HL-60 (cell line): ENCODE measurements around the gene NUBP2.

ENCODE experiments used
- GABPA ChIP-seq: IDR thresholded peaks from 2 replicates; pipeline ENCODE4 v1.6.1; 2012; ENCODE audit warnings: low read depth
- TF ChIP-seq, protein P1 (sequence below): IDR thresholded peaks from one replicate; pipeline ENCODE4 v1.5.1; 2011; ENCODE audit warnings: low read length, control low read depth, inconsistent platforms; ENCODE audit not compliant: insufficient read depth

DNA sequence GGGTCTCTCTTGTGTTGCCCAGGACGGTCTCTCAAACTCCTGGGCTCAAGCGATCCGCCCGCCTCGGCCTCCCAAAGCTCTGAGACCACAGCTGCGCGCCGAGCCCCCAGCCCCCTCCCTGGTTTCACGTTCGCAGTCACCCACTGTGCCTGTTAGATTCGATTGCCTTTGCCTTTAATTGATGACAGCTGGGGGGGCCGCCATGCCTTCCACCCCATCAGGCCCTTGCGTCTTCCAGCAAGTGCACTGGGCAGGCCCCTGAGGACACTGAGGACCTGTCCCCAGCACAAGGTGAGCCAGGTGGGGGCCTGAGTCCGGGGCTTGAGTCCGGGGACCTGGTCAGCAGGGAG lies 7.5 kb downstream of the NUBP2 start:
- TF ChIP-seq, protein P1, sequence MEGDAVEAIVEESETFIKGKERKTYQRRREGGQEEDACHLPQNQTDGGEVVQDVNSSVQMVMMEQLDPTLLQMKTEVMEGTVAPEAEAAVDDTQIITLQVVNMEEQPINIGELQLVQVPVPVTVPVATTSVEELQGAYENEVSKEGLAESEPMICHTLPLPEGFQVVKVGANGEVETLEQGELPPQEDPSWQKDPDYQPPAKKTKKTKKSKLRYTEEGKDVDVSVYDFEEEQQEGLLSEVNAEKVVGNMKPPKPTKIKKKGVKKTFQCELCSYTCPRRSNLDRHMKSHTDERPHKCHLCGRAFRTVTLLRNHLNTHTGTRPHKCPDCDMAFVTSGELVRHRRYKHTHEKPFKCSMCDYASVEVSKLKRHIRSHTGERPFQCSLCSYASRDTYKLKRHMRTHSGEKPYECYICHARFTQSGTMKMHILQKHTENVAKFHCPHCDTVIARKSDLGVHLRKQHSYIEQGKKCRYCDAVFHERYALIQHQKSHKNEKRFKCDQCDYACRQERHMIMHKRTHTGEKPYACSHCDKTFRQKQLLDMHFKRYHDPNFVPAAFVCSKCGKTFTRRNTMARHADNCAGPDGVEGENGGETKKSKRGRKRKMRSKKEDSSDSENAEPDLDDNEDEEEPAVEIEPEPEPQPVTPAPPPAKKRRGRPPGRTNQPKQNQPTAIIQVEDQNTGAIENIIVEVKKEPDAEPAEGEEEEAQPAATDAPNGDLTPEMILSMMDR = no peak
- no peak for TF ChIP-seq GABPA
